Renal cortical epithelial cell (primary cell): ENCODE results near the gene SFI1. TPM values are rescaled to one million over a fixed set of nuclear protein-coding genes. Genes with fewer than 3 reads are reported as not detected.
A peak's percentile ranks its signal among the peaks of the same experiment; 100 is the strongest.

Experiments
- DNase-seq: peaks from one replicate; pipeline ENCODE4 v3.0.0-alpha.2; 2011; ENCODE audit warnings: low read depth
- total RNA-seq: library from RNA; depleted of rRNA; stranded (reverse); fragments of >200 nt; gene quantifications from 2 replicates; pipeline ENCODE4 v1.2.3, GENCODE V29; 2014

Gene SFI1
- total RNA-seq, 1 donor from 2014 or later = 20.2 TPM

- no peak for DNase-seq
Measured at GRCh38 chr22:31635638-31636306, 139.4 kb downstream of the SFI1 start.

- peak; percentile 54 for DNase-seq
Measured at GRCh38 chr22:31637447-31637890, 141.1 kb downstream of the SFI1 start.

- DNase-seq = no peak
Measured at GRCh38 chr22:31637891-31638618, 141.7 kb downstream of the SFI1 start.

GRCh38 chr22:31639436-31640039 is 143.2 kb downstream of the SFI1 start:
- peak; percentile 62 for DNase-seq

GRCh38 chr22:31646186-31647019 is 150.1 kb downstream of the SFI1 start:
- peak; percentile 100 for DNase-seq

- DNase-seq = no peak
Measured at GRCh38 chr22:31647066-31647465, 150.7 kb downstream of the SFI1 start.

GRCh38 chr22:31647523-31648320 is 151.4 kb downstream of the SFI1 start:
- DNase-seq = no peak

- DNase-seq = peak; percentile 96
Measured at GRCh38 chr22:31650391-31650790, 154.1 kb downstream of the SFI1 start.

GRCh38 chr22:31651664-31652063 is 155.3 kb downstream of the SFI1 start:
- no peak for DNase-seq

- DNase-seq = no peak
Measured at GRCh38 chr22:31652088-31652487, 155.8 kb downstream of the SFI1 start.

GRCh38 chr22:31652911-31653684 is 156.8 kb downstream of the SFI1 start:
- DNase-seq = peak; percentile 79

- no peak for DNase-seq
Measured at GRCh38 chr22:31653944-31654343, 157.6 kb downstream of the SFI1 start.

GRCh38 chr22:31654408-31654807 is 158.1 kb downstream of the SFI1 start:
- no peak for DNase-seq

- DNase-seq = peak; percentile 75
Measured at GRCh38 chr22:31659246-31659645, 162.9 kb downstream of the SFI1 start.

GRCh38 chr22:31660860-31661341 is 164.6 kb downstream of the SFI1 start:
- peak; percentile 86 for DNase-seq

GRCh38 chr22:31661851-31662667 is 165.7 kb downstream of the SFI1 start, which contains the start of gene PISD:
PISD (minus strand) TSS chr22:31662215; CDS start chr22:31662208, 7 bp downstream.
- peak; percentile 94 for DNase-seq

GRCh38 chr22:31662668-31663037 is 166.3 kb downstream of the SFI1 start:
- DNase-seq = no peak
